Measurements from ENCODE around the gene RND1. TPM values are rescaled to one million over a fixed set of nuclear protein-coding genes. Genes with fewer than 3 reads are reported as not detected.
A peak's percentile ranks its signal among the peaks of the same experiment; 100 is the strongest.

Gene RND1
- total and polyA plus RNA-seq, 2 of the 8 experiments (the other 6 are each of a cell fraction or from before 2014, with no cell fraction given): 15.8 to 17.1 TPM

- H3K27ac ChIP-seq (ENCODE audit: low read depth, low read length): no peak overlapping the region
- H4K20me1 ChIP-seq (replicated peaks in 1 of 2; ENCODE audit: control insufficient read depth in 1 of 2, insufficient read depth in 2 of 2, low read length in 2 of 2): peaks cover 10 to 18% of the 10 kb centered on the region in 2 experiments
- H2AFZ ChIP-seq (ENCODE audit: low read length): no peak overlapping the region
- H2BK20ac ChIP-seq (ENCODE audit: low read length): no peak overlapping the region
- ChIA-PET CTCF (ENCODE audit: partially characterized antibody) (interaction anchor here (0.7 to 26.4 kb wide), 5 partner anchors 9 to 115 kb away, joined by 3 to 678 read pairs (median 3); partner anchors contain the start of genes DDX23 and WNT1), POLR2A (ENCODE audit: partially characterized antibody) (interaction anchor here (1.3 to 22.9 kb wide), 4 partner anchors 9 to 95 kb away, joined by 4 to 651 read pairs (median 104); partner anchors contain the start of genes ARF3 and DDX23)
- peaks cover 7 to 26% (median 18%) of the 10 kb centered on the region in 4 experiments for H3K4me1 ChIP-seq (replicated peaks in 1 of 4; ENCODE audit: control insufficient read depth in 3 of 4, insufficient read depth in 4 of 4, low read length in 3 of 4)
- H3K4ac ChIP-seq (replicated peaks; ENCODE audit: insufficient read length, low read depth, low read length): no peak overlapping the region
- H4K5ac ChIP-seq (ENCODE audit: insufficient read length, low read depth, low read length): no peak overlapping the region
- H2BK12ac ChIP-seq (ENCODE audit: low read depth, low read length): no peak overlapping the region
- H3K14ac ChIP-seq (ENCODE audit: insufficient read length): no peak overlapping the region
- no peak overlapping the region for H3K56ac ChIP-seq (replicated peaks; ENCODE audit: insufficient read length, low read depth, low read length)
- H3K18ac ChIP-seq (ENCODE audit: extremely low read depth, low read length): no peak overlapping the region; the same call in 1 of the 2 replicates
- no peaks in the 10 kb centered on the region; the same call in 1 of the 2 replicates for H3K79me1 ChIP-seq (ENCODE audit: low read depth, low read length)
- H3K9me3 ChIP-seq (ENCODE audit: insufficient read depth in 2 of 2, low read depth in 1 of 2, low read length in 1 of 2): no peaks in the 10 kb centered on the region
- H2BK120ac ChIP-seq (replicated peaks; ENCODE audit: low read depth, low read length): no peak overlapping the region
- peak overlapping the region in 1 of 4 experiments; percentile 37; a peak in 1 of 7 replicates for H3K9ac ChIP-seq (replicated peaks in 1 of 4; ENCODE audit: extremely low read depth in 1 of 4, low read depth in 3 of 4, low read length in 3 of 4)
- TF ChIP-seq RBBP5 (IDR thresholded peaks at IDR 0.05; ENCODE audit: borderline replicate concordance, low read depth, low read length): no peak
- no peak for TF ChIP-seq ATF2 (IDR thresholded peaks at IDR 0.05; ENCODE audit: low read length)
- TF ChIP-seq RAD21 (IDR thresholded peaks at IDR 0.05 in 1 of 2, conservative IDR thresholded peaks at IDR 0.05 in 1 of 2; ENCODE audit: low read depth in 2 of 2, low read length in 2 of 2): no peak
- TF ChIP-seq CREB1 (IDR thresholded peaks at IDR 0.05): no peak
- no peak overlapping the region for H2BK15ac ChIP-seq (ENCODE audit: low read length)
- FAIRE-seq (no peak), DNase-seq (ENCODE audit: low read depth in 1 of 2, low spot score in 2 of 2) (no peak)
- H2AK5ac ChIP-seq (ENCODE audit: low read depth, low read length): no peak overlapping the region
- peak overlapping the region in 2 of 4 experiments; percentile 10 to 84; a peak in 3 of 8 replicates for H3K4me3 ChIP-seq (ENCODE audit: extremely low read depth in 1 of 4, insufficient read depth in 2 of 4, low read depth in 3 of 4, low read length in 4 of 4)
- H3K23ac ChIP-seq (ENCODE audit: insufficient read length): no peak overlapping the region
- peaks cover 10% of the 10 kb centered on the region for H3K23me2 ChIP-seq (ENCODE audit: low read depth, low read length)
- no peak overlapping the region for H2BK5ac ChIP-seq (ENCODE audit: low read depth, low read length)
- 64% methylated on average over 4 of the region's 4 CpGs; no CpG with 5 or more reads in 1 of the 2 experiments for WGBS, 2 experiments (ENCODE audit: extremely low coverage in 1 of 2, insufficient coverage in 1 of 2, insufficient read length in 1 of 2, insufficient replicate concordance in 2 of 2, low coverage in 1 of 2, low lambda C conversion rate in 2 of 2, missing lambda C conversion rate in 1 of 2)
- H3K79me2 ChIP-seq (ENCODE audit: control insufficient read depth in 1 of 2, insufficient read depth in 2 of 2, low read length in 2 of 2): peaks cover 3 to 33% of the 10 kb centered on the region in 2 experiments; a peak in 3 of 4 replicates
- no peak overlapping the region for H4K91ac ChIP-seq (replicated peaks; ENCODE audit: insufficient read length, low read length)
- peaks cover 19 to 40% (median 25%) of the 10 kb centered on the region in 4 experiments for H3K36me3 ChIP-seq (ENCODE audit: control insufficient read depth in 2 of 4, insufficient read depth in 4 of 4, low read length in 3 of 4)
- H3K27me3 ChIP-seq (replicated peaks in 1 of 4; ENCODE audit: control insufficient read depth in 3 of 4, extremely low read depth in 1 of 4, insufficient read depth in 3 of 4, low read length in 3 of 4): no peaks in the 10 kb centered on the region
- H3K4me2 ChIP-seq (ENCODE audit: insufficient read depth in 1 of 2, low read depth in 2 of 2, low read length in 2 of 2): peak overlapping the region; percentile 74 to 84; a peak in 3 of 4 replicates
- no peak overlapping the region for H4K8ac ChIP-seq (ENCODE audit: extremely low read depth, insufficient read depth, low read length)
Measured at GRCh38 chr12:48863291-48863690, 2.4 kb downstream of the RND1 start.
